ENCODE data around the gene GTSF1L.

DNA sequence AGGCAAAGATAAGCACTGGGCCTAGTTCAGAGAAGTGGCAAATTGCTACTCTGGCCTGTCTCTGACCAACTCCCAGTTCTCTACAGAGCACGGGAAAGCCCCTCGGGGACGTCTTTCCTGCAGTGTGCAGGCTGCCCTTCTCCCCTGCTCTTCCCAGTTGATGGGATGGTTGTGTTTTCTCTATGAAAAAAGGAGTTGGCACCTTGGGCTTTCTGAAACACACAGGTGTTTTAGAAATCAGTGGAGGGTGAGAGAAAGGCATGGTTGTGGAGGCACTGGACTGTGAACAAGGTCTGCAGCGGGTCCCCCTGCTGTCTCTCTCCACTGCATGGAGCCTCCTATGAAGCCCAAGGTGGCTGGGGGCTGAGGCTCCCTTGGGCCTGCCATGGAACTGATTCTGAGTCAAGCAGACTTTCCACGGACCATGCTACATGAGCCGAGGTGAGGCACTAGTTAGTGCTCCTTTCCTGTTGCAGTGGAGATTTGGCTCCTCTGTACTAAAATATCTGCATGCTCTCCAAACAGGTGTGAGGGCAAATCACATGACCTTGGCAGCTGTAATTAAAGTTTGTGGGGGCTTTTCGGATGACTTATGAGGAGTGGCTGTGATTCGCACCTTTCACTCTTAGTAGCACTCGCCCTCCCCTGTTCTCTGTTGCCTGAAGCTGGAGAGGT lies 16.3 kb downstream of the GTSF1L start:
- TF ChIP-seq, protein P1, sequence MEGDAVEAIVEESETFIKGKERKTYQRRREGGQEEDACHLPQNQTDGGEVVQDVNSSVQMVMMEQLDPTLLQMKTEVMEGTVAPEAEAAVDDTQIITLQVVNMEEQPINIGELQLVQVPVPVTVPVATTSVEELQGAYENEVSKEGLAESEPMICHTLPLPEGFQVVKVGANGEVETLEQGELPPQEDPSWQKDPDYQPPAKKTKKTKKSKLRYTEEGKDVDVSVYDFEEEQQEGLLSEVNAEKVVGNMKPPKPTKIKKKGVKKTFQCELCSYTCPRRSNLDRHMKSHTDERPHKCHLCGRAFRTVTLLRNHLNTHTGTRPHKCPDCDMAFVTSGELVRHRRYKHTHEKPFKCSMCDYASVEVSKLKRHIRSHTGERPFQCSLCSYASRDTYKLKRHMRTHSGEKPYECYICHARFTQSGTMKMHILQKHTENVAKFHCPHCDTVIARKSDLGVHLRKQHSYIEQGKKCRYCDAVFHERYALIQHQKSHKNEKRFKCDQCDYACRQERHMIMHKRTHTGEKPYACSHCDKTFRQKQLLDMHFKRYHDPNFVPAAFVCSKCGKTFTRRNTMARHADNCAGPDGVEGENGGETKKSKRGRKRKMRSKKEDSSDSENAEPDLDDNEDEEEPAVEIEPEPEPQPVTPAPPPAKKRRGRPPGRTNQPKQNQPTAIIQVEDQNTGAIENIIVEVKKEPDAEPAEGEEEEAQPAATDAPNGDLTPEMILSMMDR (IDR thresholded peaks at IDR 0.05): no peak
- no peak for TF ChIP-seq POLR2A (IDR thresholded peaks at IDR 0.05)

Measured in heart left ventricle (tissue), 13 donors.